Upper lobe of left lung (tissue), 4 donors: Measurements from ENCODE around the gene CAPN11.

ENCODE experiments used
- CTCF ChIP-seq, 6 experiments: fragments of 450-650 bp in 4 of 6; fragments of 200-600 bp in 2 of 6; sonication (generic) in 2 of 6; IDR thresholded peaks; one replicate each; pipeline ENCODE4 v1.5.1; 2016 to 2019; ENCODE audit warnings: antibody characterized with exemption in 6 of 6
- EP300 ChIP-seq, 4 donors: sonication (generic); formaldehyde crosslinking; IDR thresholded peaks; one replicate each; pipeline ENCODE4 v1.5.1; 2017; ENCODE audit warnings: antibody characterized with exemption in 4 of 4, control low read depth in 2 of 4
- POLR2A ChIP-seq, 4 donors: fragments of 450-650 bp; IDR thresholded peaks; one replicate each; pipeline ENCODE4 v1.5.1; 2016 to 2017; ENCODE audit warnings: antibody characterized with exemption in 4 of 4, mild to moderate bottlenecking in 2 of 4
- POLR2AphosphoS5 ChIP-seq, 2 donors: sonication (generic); formaldehyde crosslinking; IDR thresholded peaks; one replicate each; pipeline ENCODE4 v1.5.1; 2017; ENCODE audit warnings: antibody characterized with exemption in 2 of 2

GRCh38 chr6:44221961-44222335 lies 63.3 kb downstream of the CAPN11 start:
- no peak for TF ChIP-seq CTCF (IDR thresholded peaks at IDR 0.05)
- TF ChIP-seq POLR2A (IDR thresholded peaks at IDR 0.05), result no peak
- no peak for TF ChIP-seq POLR2AphosphoS5 (IDR thresholded peaks at IDR 0.05)
- TF ChIP-seq EP300 (IDR thresholded peaks at IDR 0.05), result no peak
